ENCODE measurements around the gene MEF2C. TPM values are rescaled to one million over a fixed set of nuclear protein-coding genes. Genes with fewer than 3 reads are reported as not detected.
A peak's percentile ranks its signal among the peaks of the same experiment; 100 is the strongest.

MEF2C gene
- total RNA-seq, 2 donors from 2014 or later = 94.0 to 104 TPM

DNA sequence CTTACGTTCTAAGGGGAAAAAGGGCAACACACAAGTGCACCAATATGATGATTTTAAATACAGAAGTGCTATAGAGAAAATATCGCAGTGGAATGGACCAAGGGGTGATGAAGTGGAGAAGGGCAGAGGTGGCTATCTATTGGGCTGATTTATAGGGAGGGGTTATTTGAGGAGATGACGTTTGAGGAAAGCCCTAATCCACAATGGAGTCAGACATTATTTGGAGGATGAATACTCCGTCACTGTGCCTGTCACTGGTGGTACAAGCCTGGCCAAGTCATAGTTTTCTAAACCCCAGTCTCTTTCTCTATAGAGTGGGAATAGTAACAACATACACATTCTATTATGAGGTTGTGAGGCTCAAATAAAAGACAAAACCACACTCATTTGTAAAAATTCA, 48.5 kb downstream of the MEF2C start:
- Histone ChIP-seq H3K27ac (peak overlapping the region; percentile 76 to 84), H3K4me1 (ENCODE audit: control insufficient read depth in 1 of 2, low read depth in 2 of 2) (peaks cover 41 to 89% of the 10 kb centered on the region in 2 donors), H3K9me3 (no peaks in the 10 kb centered on the region), H3K4me3 (no peak overlapping the region), H3K36me3 (no peaks in the 10 kb centered on the region), H3K27me3 (replicated peaks; ENCODE audit: insufficient read depth) (no peaks in the 10 kb centered on the region)
- ATAC-seq (ENCODE audit: insufficient number of reproducible peaks, low FRiP score, low read depth) = no peak
- TF ChIP-seq, protein P1, sequence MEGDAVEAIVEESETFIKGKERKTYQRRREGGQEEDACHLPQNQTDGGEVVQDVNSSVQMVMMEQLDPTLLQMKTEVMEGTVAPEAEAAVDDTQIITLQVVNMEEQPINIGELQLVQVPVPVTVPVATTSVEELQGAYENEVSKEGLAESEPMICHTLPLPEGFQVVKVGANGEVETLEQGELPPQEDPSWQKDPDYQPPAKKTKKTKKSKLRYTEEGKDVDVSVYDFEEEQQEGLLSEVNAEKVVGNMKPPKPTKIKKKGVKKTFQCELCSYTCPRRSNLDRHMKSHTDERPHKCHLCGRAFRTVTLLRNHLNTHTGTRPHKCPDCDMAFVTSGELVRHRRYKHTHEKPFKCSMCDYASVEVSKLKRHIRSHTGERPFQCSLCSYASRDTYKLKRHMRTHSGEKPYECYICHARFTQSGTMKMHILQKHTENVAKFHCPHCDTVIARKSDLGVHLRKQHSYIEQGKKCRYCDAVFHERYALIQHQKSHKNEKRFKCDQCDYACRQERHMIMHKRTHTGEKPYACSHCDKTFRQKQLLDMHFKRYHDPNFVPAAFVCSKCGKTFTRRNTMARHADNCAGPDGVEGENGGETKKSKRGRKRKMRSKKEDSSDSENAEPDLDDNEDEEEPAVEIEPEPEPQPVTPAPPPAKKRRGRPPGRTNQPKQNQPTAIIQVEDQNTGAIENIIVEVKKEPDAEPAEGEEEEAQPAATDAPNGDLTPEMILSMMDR (IDR thresholded peaks at IDR 0.05) = no peak
- DNase-seq (ENCODE audit: low spot score) = no peak

DNA sequence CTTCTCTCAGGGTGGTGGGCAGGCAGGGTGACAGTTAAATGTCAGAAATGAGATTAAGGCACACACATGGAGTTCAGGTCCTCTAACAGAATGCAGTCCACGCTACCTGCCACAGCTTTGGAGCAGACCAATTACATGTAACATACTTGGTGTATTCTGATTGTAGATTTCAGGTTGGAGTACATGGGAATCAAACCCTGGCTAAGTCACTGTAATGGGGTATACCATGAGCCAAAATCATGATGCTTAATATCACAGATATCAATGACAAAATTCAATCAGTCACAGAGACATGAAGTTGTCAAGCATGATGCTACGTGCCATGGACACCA, 48.9 kb downstream of the MEF2C start:
- DNase-seq (ENCODE audit: low spot score) (no peak), ATAC-seq (ENCODE audit: insufficient number of reproducible peaks, low FRiP score, low read depth) (no peak)
- peak overlapping the region; percentile 76 to 84 for H3K27ac ChIP-seq
- peaks cover 41 to 89% of the 10 kb centered on the region in 2 donors for H3K4me1 ChIP-seq (ENCODE audit: control insufficient read depth in 1 of 2, low read depth in 2 of 2)
- no peaks in the 10 kb centered on the region for H3K9me3 ChIP-seq
- H3K36me3 ChIP-seq = no peaks in the 10 kb centered on the region
- TF ChIP-seq, protein P1 (IDR thresholded peaks at IDR 0.05) = no peak
- H3K27me3 ChIP-seq (replicated peaks; ENCODE audit: insufficient read depth) = no peaks in the 10 kb centered on the region
- peak overlapping the region; percentile 58 for H3K4me3 ChIP-seq

DNA sequence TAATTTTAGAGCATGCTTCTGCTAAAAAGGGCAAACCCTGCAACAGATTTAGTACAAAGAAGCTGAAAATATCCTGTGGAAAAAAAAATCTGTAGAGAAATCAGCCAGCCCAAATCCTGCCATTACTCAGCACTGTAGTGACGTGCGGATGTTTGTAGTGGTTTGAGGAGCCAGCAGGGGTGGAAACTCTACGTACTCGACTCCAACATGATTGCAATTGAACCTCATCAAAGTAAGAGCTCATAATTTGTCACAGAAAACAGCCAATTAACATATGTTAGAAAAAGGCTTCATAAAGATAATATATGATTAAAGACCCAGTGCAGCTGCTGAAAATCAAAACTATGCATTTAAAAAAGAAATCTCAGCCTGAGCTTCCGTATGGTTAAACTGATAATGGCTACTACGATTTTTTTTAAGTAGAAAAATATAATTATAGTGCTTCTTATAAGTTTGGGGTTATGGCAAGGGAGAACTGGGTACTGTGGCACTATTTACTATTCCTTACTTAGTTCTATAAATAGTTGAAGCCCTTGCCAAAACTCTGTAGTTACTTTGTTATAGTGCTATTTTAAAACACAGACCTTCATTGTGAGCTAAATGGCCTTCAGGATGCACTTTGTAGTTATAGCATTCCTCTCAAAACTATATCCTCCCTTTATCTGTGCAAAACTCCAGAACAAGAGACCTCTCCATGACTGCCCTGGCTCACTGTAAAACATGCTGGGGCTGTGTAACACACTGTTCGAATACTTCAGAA, 49.4 kb downstream of the MEF2C start:
- no peaks in the 10 kb centered on the region for H3K9me3 ChIP-seq
- H3K27ac ChIP-seq = peak overlapping the region; percentile 76 to 84
- peaks cover 37 to 89% of the 10 kb centered on the region in 2 donors for H3K4me1 ChIP-seq (ENCODE audit: control insufficient read depth in 1 of 2, low read depth in 2 of 2)
- peak; percentile 45 for DNase-seq (ENCODE audit: low spot score)
- peak overlapping the region; percentile 58 for H3K4me3 ChIP-seq
- TF ChIP-seq, protein P1 (IDR thresholded peaks at IDR 0.05) = no peak
- H3K36me3 ChIP-seq = no peaks in the 10 kb centered on the region
- ATAC-seq (ENCODE audit: insufficient number of reproducible peaks, low FRiP score, low read depth) = peak; percentile 64
- no peaks in the 10 kb centered on the region for H3K27me3 ChIP-seq (replicated peaks; ENCODE audit: insufficient read depth)

DNA sequence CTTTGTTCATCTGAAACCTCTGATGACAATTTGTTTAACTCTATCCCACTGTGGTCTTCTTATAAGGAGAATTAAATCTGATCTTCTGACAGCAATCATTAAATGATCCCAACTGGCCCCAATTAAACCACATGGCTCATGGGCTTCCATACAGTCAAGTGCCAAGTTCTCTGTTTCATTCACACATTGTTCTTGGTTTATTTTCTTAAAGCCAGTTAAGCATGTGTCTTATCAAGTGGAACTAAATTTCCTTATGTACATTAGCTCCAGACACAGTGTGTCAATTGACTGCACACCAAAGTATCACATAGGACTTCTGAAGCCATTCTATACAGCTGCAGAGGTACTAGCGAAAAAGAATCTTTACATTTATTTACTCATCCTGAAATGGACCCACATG, 51.2 kb downstream of the MEF2C start:
- H3K36me3 ChIP-seq = no peaks in the 10 kb centered on the region
- no peaks in the 10 kb centered on the region for H3K9me3 ChIP-seq
- peaks cover 33 to 90% of the 10 kb centered on the region in 2 donors for H3K4me1 ChIP-seq (ENCODE audit: control insufficient read depth in 1 of 2, low read depth in 2 of 2)
- DNase-seq (ENCODE audit: low spot score) = no peak
- H3K27ac ChIP-seq = peak overlapping the region; percentile 64 to 76
- no peak for ATAC-seq (ENCODE audit: insufficient number of reproducible peaks, low FRiP score, low read depth)
- TF ChIP-seq, protein P1 (IDR thresholded peaks at IDR 0.05) = no peak
- H3K27me3 ChIP-seq (replicated peaks; ENCODE audit: insufficient read depth) = no peaks in the 10 kb centered on the region
- H3K4me3 ChIP-seq = no peak overlapping the region

DNA sequence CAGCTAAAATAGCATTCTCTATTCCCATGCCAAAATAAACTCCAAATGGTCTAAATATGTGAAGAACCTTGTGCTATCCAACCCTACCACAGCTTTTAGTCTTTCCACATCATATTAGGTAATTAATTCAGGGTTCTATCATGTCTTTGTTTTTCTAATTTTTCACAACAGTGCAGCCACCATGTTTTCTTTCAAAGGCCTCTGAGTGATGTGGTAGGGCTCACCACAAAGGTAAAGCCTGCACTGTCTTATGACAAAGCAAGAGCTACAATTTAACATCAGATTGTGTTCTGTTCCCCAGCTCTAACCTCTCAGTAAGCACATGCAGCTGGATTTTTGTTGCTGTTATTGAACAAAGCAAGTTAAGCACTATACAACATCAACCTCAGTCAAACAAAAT, 52.4 kb downstream of the MEF2C start:
- no peak for ATAC-seq (ENCODE audit: insufficient number of reproducible peaks, low FRiP score, low read depth)
- Histone ChIP-seq H3K9me3 (no peaks in the 10 kb centered on the region), H3K27ac (peak overlapping the region; percentile 77 to 81), H3K4me3 (peak overlapping the region; percentile 65), H3K4me1 (ENCODE audit: control insufficient read depth in 1 of 2, low read depth in 2 of 2) (peaks cover 38 to 94% of the 10 kb centered on the region in 2 donors), H3K36me3 (no peaks in the 10 kb centered on the region), H3K27me3 (replicated peaks; ENCODE audit: insufficient read depth) (no peaks in the 10 kb centered on the region)
- TF ChIP-seq, protein P1 (IDR thresholded peaks at IDR 0.05) = no peak
- no peak for DNase-seq (ENCODE audit: low spot score)
